Occipital lobe (tissue), 2 donors: Measurements from ENCODE around the gene BMP7. TPM values are rescaled to one million over a fixed set of nuclear protein-coding genes. Genes with fewer than 3 reads are reported as not detected.
"Not testable (repeated sequence)": the region's sequence is repeated elsewhere in the genome, so short reads cannot be mapped to it uniquely, and the experiment has no call there.

ENCODE experiments used
- DNase-seq: peaks from one replicate; lab custom pipeline; 2025; lab: John Stamatoyannopoulos, UW
- total RNA-seq: library from RNA; depleted of rRNA; stranded (reverse); fragments of >200 nt; gene quantifications from one replicate; pipeline ENCODE4 v1.2.3, GENCODE V29; 2014

The BMP7 gene
- total RNA-seq, 1 donor from 2014 or later, result 8.7 TPM

DNA sequence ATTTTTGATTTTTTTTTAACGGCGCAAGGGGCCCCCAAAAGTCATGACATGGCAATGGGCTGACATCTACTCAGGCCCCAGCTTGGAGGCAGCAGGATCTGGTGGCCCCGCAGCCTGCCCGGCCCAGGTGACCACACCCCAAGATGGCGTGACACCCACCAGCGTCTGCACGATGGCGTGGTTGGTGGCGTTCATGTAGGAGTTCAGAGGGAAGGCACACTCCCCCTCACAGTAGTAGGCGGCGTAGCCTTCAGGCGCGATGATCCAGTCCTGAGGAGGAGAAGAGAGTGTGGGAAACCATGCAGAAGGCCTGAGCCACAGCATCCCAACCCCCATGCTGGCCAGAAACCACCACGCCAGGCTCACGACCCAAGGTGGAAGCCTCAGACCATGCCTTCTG is 93.4 kb downstream of the BMP7 start:
- no peak for DNase-seq

DNA sequence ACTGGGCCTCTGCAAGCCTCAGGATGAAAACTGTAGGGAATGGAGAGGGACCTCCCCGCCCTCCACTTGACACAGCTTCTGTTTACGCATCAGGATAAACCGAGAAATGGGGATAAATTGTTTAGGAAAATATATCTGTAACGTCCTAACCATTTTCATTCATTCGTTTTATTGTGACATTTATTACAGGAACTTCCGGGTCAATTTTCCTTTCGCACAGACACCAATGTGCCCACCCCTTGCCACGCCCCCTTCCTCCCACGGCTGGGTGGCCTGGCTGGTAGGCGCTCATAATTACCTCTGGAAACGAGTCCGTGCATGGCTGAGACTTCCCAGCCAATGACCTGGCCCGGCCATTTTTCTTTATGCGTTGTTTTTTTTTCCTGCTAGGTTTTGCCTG is 96.1 kb downstream of the BMP7 start:
- no peak for DNase-seq

DNA sequence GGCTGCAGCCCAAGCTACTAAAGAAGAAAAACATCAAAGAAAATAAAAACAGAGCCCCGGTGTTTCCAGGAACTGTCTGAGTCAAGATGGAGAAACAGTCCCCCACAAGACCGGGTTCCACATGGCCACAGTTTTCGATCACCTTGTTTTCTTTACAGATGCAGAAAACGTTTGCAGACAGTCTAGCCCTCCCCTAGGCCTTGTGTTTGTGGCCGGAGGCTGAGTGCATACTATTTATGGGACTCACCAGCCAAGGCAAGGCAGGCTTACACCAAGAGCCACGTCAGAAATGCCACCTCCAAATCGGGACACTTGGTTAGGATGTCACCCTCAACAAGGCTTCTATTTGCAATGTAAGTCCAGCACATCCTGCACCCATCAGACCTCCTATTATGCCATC is 97.3 kb downstream of the BMP7 start:
- no peak for DNase-seq

DNA sequence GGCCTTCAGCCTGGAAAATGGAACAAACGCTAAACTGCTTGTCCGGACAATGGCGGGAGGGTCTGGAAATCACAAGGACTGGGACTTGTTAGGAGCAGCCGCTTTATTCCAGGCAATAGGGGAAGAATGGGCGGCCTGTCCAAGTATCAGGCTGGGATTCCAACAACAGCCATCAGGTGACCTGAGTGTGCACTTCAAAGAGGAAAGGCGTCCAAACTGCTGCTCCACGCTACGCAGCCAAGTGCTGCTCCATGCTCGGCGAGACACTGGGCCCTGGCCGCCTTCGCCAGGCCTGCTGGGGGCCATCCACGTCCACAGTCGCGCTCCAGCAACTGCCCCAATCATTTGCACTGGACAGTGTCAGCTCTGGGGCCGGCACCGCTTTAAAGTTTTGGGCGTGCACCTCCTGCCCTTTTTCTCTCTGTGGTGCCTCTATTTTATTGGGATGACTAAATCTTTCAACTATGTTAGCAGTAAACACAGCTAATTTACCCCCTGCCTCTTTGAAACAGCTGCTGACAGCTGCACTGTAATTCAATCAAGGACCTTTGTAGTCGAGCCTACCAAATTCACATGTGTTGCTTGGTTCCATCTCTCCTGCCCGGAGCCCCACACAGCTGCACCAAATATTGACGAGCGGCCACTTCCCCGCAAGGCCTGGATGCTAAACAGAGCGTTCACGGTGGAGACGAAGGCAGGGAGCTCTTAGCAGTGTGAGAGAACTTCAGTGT is 98.3 kb downstream of the BMP7 start:
- DNase-seq, result no peak

DNA sequence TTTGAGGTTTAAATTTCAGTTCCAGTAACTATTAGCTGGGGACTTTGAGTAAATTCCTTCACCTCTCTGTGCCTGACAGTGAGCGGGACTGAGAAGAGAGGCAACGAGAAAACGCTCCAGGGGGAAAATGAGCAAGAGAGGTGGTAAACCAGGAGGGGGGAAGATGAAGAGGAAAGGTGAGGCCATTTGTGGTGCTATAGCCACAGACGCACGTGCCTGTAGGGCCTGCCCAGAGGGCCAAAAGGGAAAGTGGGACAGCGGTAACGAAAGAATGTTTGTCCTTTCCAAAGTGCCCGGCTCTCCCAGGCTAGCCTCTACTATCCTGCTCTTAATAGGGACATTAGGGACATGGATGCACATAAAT is 99.2 kb downstream of the BMP7 start:
- no peak for DNase-seq

DNA sequence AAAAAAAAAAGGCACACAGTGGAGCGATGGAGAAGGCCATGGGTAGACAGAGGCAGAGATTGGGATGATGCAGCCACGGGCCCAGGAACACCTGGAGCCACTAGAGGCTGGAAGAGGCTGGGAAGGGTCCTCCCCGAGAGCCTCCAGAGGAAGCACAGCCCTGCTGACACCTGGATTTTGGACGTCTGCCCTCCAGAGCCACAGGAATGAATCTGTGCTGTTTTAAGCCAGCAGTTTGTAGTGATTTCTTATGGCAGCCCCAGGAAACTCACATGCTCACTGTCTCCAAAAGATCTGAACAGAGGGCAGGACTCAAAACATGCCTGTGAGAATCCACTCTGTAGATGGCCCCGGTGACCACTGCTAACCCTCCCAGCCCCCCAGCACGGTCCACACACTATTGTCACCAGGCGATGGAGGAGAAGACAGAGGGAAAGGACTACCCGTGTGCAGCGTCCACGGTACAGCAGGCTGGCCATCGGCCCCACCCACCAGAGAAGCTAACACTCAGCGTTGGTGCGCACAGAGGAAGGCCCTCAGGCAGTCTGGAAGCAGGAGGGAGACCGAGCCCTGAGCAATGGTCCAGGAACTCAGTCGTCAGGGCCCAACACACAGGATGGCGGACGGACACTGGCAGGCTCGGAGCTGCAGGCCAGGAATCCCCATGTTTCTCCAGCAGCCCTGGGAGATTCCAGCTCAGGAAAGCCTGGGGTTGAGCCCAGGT is 99.7 kb downstream of the BMP7 start:
- no peak for DNase-seq

DNA sequence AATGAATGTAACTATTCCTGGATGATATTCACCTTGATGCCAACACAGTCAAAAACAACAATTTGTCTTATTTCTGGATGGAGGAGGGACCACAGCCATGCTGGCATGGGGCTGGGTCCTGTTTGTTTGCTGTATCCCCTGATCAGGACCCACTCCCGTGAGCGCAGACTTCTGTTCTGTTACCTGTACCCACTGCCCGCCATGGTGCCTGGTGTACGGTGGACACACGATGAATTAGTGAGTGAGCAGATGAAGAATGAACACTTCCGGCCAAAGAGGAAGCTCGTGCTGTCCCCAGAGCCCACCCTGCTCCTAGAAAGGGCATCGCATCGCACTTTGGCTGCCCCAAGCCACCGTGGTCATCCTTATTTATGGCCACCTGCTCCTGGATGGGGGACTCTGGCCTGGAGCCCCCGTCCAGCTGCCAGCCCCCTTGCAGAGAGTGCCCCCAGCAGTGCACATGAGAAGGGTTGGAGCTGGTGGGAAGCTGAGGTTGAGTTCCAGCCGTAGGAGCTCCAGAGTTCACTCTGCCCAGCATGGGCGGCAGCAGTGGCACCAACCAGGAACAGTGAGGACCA is 100.9 kb downstream of the BMP7 start:
- no peak for DNase-seq

DNA sequence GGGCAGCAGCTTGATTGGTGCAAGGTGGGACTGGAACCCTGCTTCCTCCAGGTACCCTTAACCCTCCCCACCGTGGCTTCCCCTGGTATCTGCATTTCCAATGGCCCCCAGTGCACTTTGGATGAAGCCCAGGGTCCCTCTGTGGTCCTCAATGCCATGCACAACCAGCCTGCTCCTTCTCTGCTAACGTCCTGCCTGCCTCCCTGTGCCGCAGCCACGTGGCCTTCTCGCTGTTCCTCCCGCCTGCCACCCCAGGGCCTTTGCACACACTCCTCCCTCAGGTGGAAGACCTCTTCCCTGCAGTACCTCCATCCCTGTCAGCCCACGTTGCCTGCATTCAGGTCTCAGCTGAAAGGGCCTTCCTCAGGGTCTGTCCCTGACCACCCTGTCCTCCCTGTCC is 101.6 kb downstream of the BMP7 start:
- no peak for DNase-seq

DNA sequence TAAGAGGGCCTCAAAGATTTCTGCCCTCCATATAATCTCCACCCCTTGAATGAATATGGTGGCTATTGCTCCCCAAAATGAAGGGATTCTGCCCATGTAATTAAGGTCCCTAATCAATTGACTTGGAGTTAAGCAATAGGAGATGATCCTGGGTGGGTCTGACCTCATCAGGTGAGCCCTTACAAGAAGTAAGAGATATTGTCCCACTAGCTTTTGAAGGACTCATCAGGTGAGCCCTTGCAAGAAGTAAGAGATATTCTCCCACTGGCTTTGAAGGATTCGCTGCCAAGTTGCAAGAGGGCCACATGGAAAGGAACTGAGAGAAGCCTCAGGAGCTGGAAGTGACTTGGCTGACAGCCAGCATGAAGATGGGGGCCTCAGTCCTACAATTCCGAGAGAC is 103.4 kb downstream of the BMP7 start:
- no peak for DNase-seq

DNA sequence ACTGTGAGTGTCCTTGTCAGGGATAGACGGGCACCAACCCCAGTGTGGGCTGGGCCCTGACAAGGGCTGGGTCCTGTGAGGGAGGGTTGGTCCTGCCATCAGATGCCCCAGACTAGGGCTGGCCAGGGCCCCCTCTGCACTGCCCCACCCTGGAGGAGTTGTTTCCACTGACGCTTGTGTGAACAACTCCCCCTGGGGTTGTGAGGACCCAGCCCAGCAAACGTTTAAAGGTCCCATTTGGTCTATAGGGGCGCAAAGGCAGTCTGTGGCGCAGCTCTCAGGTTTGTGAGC is 104.1 kb downstream of the BMP7 start:
- DNase-seq, result no peak

DNA sequence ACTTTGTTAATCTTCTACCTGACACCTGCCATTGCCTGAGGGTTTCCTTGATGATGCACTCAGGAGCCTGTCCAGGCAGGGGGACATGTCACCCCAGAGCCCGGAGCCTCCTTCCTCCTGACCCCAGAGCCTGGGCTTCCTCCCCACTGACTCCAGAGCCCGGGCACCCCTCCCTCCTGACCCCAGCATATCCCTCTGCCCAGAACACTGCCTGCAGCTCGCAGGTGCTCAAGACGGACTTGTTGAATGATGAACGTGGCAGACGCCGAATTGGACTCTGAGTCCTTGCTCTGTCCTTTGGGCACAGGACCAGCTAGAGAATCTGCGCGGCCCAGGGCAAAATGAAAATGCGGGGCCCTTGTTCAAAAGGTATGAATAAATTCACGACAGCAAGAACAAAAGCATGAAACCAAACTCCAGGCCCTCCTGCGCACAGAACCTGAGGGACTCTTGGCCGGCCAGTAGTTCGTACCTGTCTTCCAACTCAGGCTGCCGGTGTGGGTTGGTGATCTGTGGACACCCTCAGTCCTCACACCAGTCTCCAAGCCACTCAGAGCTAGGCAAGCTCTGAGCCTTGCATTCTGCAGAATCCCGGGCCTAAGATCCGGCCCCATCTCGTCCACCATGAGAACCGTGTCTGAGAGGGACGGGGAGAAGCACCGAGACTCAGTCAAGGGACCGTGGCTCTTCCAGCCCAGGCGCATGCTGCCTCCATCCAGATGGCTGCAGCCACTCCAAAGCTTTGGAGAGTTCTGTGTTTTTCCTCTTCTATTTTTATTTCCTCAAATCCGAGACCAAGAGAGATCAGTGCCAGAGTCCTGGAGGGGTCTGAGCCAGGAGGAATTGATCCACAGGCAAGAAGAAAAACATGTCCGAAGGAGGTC is 104.7 kb downstream of the BMP7 start:
- no peak for DNase-seq

DNA sequence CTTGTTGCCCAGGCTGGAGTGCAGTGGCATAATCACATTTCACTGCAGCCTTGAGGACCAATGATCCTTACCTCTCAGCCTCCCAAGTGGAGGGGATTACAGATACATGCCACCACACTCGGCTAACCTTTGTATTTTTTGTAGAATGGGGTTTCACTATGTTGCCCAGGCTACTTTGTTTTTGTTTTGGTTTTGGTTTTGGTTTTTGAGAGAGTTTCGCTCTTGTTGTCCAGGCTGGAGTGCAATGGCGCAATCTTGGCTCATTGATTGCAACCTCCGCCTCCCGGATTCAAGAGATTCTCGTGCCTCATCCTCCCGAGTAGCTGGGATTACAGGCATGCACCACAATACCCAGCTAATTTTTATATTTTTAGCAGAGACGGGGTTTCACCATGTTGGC is 105.5 kb downstream of the BMP7 start:
- DNase-seq, result no peak

DNA sequence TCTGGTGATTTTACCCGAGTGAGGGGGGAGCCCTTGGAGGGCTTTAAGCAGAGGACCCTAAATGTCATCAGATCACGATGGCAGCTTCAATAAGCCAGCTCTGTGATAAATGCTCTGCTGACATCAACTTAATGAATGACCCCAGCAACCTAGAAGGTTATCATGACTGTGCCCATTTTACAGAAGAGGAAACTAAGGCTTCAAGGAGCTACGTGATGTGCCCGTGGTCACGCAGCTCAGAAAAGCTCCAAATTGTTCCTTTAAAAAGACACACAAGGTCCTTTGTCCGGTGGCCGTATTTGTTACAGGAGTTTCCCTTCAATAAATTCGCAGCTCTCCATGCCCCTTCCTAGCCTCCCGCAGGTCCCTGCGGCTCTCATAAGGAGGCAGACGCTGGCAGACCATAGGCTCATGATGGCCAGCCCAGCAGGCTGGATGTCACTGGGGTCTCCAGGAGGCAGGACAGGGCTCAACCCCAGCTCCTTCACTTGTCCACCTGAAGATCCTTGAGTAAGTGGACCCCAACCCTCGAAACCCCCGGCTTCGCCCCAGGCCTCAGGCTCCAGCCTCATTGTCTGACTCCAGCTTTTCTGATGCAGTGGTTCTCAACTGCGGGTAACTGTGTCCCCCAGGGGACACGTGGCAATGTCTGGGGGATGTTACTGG is 106.4 kb downstream of the BMP7 start:
- no peak for DNase-seq

DNA sequence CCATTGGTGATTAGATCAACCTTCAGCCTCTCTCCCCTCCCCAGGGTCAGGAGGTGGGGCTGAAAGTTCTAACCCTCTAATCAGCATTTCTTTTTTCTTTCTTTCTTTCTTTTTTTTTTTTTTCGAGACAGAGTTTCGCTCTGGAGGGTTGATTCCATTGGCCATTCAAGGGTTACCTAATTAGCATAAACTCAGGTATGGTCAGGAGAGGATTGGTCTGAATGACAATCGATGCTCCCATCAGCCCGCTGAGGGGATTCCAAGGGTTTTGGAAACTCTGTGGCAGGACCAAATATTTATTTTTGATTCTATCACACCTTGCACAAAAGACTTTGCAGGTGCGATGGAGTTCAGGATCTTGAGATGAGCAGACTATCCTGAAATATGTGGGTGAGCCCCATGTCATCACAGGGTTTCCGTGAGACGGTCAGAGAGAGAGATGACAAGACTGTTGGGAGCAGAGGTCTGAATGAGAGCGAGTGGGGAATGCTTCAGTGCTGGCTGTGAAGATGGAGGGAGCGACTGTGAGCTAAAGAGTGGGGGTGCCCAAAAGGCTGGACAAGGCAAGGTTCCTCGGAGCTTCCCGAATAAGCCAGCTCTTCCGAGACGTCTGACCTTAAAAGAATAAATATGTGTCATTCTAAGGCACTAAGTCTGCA is 107.1 kb downstream of the BMP7 start:
- DNase-seq, result no peak

DNA sequence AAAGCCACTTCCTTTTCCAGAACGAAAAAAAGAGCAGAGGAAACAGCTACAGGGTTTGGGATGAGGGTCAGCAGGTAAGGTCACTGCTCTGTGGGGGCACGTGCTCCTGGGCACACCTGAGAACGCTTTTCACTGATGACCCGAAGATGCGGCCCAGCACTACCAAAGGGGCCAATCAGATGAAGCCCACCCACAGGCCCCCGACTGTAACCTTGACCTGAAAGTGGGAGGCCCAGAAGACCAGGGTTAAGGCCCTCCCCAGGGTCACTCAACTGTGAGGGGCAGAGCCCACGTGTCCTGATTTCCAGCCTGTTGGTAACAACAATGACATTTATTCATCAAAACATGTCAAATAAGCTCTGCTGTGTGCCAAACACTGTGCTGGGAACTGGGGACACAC is 108.0 kb downstream of the BMP7 start:
- DNase-seq, result no peak

DNA sequence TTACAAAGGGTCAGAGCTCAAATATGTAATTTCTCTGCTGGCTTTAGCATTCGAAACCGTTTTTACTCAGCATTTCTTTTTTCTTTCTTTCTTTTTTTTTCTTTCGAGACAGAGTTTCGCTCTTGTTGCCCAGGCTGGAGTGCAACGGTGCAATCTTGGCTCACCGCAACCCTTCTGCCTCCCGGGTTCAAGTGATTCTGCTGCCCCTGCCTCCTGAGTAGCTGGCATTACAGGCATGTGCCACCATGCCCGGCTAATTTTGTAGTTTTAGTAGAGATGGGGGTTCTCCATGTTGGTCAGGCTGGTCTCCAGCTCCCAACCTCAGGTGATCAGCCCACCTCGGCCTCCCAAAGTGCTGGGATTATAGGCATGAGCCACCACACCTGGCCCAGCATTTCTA is 108.7 kb downstream of the BMP7 start:
- DNase-seq, result not testable (repeated sequence)

DNA sequence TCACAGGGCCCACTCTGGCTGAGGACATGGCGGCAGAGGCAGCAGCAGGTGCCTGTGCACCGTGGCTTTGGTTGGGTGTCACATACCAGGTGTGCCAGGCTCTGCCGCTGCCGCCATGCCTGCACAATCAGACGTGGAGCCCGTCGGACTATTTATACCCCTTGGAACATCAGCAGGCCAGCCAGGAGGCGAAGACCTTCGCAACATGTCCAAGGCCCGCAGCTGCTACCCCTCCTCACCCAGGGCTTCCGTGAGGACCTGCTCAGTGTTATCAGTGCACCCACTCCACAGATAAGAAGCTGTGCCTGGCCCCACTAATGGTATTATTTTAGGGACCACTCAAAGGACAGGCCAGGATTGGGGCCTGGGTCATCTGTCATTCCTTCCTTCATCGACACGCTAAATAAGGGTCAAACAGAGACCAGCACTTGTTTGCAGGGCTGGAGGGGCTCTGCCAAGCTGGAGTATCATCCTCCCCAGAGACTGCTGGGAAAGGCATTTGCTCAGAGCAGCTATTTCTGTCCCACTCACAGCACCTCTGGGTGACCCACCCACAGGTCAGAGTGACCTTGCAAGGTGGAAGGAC is 109.2 kb downstream of the BMP7 start:
- no peak for DNase-seq

DNA sequence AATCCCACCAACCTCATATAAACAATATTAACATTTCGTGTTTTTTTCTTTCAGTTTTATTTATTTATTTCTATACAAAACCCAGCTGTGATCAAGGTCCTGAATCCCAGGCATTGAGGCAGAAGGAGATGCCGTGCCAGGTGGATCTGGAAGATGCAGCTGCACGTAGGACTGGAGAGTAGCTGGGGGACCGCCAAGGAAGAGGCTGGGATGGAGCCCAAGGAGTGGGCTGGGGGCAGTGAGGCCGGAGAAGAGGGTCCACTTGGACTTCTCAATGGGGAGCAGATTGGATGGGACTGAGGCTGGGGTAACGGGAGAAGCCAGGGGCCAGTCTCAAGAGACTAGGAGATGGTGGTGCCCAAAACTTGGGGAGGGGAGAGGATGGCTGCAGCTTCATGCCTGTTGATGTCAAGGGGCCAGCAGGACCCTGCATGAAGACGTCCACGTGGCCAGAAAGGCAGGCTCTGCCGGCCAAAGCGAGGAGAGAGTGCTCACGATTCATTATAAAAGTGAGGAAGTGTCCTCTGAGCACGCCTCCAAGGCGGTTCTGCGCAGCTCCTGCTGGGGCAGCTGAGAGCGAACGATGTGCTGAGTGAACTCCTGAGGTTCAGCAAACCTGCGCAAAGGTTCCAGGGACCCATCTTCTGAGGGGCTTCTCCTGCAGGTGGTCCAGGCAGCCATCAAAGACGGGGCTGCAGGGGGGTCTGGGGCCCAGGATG is 110.3 kb downstream of the BMP7 start:
- DNase-seq, result no peak

DNA sequence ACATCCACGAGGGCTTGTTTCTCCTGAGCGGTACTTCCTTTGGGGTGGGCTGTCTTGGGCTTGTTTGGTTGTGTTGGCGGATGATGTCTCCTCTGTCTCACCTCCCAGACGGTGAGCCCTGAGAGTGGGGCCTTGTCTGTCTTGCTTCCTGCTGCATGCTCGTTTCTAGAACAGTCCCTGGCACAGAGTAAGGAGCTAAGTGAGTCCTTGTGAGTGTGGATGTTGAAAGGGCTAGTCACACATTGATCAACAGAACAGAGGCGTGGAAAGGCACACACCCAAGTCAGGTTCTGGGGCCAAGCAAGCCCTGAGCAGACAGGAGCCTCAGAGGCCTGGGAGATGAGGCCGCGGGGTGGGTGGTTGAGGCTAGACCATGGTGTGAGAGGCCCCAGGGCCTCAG is 111.0 kb downstream of the BMP7 start:
- DNase-seq, result no peak

DNA sequence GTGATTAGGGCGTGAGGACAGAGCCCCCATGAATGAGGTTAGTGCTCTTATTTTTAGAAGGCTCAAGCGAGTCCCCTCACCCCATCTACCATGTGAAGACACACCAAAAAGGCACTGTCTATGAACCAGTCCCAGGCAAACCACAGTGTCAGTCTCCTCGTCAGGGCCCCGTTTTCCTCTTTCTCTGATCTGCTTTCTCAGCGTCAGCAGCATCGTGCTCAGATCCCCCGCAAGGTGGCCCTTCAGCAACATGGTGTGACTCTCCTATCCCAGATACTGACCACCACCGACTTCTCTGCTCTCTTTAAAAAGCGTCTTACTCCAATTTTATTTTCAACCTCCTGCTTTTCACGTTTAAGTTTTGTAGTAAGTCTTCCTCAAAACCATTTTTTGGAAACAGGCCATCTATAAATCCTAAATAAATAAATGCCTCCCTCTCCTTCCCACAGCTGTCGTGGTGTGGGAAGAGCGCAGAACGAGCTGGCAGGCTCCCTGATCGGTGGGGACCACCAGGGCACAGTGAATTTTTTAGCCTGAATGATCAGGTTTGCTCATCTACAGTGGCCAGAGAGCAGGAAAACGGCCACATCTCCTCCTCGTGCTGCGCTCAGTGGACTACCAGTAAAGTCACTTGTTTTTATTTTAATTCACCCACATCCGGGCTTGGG is 113.1 kb downstream of the BMP7 start:
- DNase-seq, result no peak
